ENCODE results near the gene PALM.

DNA sequence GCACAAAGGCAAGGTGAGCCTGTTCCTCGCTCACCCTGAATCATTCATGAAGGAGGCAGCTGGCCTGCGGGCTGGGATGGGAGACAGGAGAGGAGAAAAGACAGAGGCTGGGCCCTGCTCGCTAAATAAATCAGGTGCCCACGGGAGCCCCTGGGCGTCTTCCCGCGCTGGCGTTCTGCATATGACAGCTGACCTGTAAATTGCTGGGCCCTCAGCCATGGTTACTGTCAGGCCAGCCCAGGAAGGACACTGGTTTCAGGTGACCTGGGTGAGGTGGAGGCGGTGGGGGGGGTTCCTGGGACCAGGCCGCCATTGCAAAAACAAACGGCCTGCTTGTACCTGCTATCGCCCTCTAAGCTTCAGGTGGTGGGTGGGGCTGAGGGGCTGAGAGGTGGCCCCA, 85.1 kb downstream of the PALM start:
- TF ChIP-seq EZH2 (IDR thresholded peaks at IDR 0.05; ENCODE audit: borderline replicate concordance, low read depth, low read length, poor library complexity, severe bottlenecking): no peak
- TF ChIP-seq, protein P1, sequence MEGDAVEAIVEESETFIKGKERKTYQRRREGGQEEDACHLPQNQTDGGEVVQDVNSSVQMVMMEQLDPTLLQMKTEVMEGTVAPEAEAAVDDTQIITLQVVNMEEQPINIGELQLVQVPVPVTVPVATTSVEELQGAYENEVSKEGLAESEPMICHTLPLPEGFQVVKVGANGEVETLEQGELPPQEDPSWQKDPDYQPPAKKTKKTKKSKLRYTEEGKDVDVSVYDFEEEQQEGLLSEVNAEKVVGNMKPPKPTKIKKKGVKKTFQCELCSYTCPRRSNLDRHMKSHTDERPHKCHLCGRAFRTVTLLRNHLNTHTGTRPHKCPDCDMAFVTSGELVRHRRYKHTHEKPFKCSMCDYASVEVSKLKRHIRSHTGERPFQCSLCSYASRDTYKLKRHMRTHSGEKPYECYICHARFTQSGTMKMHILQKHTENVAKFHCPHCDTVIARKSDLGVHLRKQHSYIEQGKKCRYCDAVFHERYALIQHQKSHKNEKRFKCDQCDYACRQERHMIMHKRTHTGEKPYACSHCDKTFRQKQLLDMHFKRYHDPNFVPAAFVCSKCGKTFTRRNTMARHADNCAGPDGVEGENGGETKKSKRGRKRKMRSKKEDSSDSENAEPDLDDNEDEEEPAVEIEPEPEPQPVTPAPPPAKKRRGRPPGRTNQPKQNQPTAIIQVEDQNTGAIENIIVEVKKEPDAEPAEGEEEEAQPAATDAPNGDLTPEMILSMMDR (conservative IDR thresholded peaks at IDR 0.05; ENCODE audit: low read depth, low read length): no peak
